K562 (cell line): ENCODE results near the gene FAM9B.

ENCODE experiments used
- HDAC1 ChIP-seq, 2 experiments: fragments of 450-650 bp; IDR thresholded peaks; 2 replicates each; pipeline ENCODE4 v1.6.1; 2016 to 2017; ENCODE audit warnings: inconsistent platforms in 1 of 2, mild to moderate bottlenecking in 1 of 2, moderate library complexity in 1 of 2
- POLR2A ChIP-seq: fragments of 450-650 bp; conservative IDR thresholded peaks from 2 replicates; pipeline ENCODE4 v1.6.1; 2016
- SIRT6 ChIP-seq: IDR thresholded peaks from one replicate; pipeline ENCODE4 v1.6.1; 2012; ENCODE audit warnings: low read depth, mild to moderate bottlenecking, control low read depth, inconsistent platforms, low read length, moderate library complexity
- TCF3 ChIP-seq: sonication (generic); formaldehyde crosslinking; IDR thresholded peaks from 2 replicates; pipeline ENCODE4 v1.4.0; 2020; ENCODE audit warnings: mild to moderate bottlenecking, missing genetic modification reagents
- TEAD2 ChIP-seq: fragments of 450-650 bp; IDR thresholded peaks from 2 replicates; pipeline ENCODE4 v1.6.1; 2016; ENCODE audit warnings: missing genetic modification characterization, control low read depth, missing compliant biosample characterization
- TF ChIP-seq, protein P1 (sequence below): fragments of 250-450 bp; sonication (Bioruptor Pico); IDR thresholded peaks from 2 replicates; pipeline ENCODE4 v1.8.0; 2022; ENCODE audit warnings: inconsistent platforms

DNA sequence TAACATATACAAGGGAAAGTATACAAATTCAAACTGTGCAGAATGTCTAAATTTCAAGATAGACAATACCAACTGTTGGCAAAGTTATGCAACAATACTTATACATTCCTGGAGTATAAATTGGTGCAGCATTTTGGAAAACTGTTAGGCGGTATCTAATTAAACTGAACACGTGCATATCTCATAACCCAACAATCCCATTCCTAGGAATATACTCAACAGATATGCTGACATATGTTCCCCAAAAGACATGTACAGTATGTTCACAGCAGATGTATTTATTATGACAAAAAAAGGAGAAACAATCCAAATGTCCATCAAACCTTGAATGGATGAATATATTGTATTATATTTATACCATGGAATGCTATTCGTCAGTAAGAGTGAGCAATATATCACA lies 16.4 kb upstream of the FAM9B start:
- TF ChIP-seq, protein P1, sequence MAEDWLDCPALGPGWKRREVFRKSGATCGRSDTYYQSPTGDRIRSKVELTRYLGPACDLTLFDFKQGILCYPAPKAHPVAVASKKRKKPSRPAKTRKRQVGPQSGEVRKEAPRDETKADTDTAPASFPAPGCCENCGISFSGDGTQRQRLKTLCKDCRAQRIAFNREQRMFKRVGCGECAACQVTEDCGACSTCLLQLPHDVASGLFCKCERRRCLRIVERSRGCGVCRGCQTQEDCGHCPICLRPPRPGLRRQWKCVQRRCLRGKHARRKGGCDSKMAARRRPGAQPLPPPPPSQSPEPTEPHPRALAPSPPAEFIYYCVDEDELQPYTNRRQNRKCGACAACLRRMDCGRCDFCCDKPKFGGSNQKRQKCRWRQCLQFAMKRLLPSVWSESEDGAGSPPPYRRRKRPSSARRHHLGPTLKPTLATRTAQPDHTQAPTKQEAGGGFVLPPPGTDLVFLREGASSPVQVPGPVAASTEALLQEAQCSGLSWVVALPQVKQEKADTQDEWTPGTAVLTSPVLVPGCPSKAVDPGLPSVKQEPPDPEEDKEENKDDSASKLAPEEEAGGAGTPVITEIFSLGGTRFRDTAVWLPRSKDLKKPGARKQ (CRISPR knock-in tag) = no peak
- TF ChIP-seq TEAD2 (tag) = no peak
- no peak for TF ChIP-seq SIRT6
- no peak for TF ChIP-seq HDAC1 (IDR thresholded peaks at IDR 0.05)
- no peak for TF ChIP-seq TCF3 (CRISPR knock-in tag)
- no peak for TF ChIP-seq POLR2A
